NAMALWA (cell line): ENCODE data around the gene CLMP.
A peak's percentile ranks its signal among the peaks of the same experiment; 100 is the strongest.
"Not testable (repeated sequence)": the region's sequence is repeated elsewhere in the genome, so short reads cannot be mapped to it uniquely, and the experiment has no call there.

Experiments
- DNase-seq: peaks from one replicate; pipeline ENCODE4 v3.0.0-alpha.2; 2015; ENCODE audit warnings: low spot score

CLMP gene

DNA sequence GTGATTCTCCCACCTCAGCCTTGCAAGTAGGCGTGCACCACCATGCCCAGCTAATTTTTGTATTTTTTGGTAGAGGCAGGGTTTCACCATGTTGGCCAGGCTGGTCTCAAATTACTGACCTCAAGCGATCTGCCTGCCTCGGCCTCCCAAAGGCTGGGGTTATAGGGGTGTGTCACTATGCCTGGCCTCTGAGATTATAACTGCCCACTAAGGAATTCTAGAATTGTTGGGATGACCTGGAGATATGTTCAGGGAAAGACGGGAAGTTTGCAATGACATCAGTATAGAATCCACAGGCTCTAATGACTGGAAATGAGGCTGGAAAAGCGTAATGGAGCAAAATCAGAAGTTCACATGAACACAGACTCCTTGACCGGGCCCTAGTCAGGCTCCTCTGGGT lies 62.2 kb downstream of the CLMP start:
- DNase-seq: no peak

DNA sequence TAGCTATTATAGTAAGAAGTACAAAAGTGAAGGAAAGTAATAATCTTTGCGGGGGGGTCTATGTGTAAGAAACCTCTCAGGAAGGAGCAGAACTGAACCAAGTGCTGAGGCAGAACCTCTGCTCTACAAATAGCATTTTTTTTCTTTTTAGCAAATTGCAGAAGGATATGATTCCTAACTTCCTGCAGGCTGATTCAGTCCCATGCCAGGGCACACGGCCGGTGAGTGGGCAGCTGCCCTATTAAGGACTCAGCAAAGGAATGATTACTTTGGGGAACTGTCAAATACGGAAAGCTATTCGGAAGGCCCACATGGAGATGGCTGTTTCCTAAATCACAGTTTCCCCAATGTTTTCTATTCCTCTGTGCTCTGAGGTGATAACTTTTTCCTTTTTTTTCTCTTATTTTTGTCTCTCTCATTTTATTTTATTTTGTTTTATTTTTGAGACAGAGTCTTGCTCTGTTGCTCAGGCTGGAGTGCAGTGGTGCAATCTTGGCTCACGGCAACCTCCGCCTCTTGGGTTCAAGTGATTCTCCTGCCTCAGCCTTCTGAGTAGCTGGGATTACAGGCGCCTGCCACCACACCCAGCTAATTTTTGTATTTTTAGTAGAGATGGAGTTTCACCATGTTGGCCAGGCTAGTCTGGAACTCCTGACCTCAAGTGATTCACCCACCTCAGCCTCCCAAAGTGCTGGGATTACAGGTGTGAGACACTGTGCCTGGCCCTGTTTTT lies 62.8 kb downstream of the CLMP start:
- not testable (repeated sequence) for DNase-seq

DNA sequence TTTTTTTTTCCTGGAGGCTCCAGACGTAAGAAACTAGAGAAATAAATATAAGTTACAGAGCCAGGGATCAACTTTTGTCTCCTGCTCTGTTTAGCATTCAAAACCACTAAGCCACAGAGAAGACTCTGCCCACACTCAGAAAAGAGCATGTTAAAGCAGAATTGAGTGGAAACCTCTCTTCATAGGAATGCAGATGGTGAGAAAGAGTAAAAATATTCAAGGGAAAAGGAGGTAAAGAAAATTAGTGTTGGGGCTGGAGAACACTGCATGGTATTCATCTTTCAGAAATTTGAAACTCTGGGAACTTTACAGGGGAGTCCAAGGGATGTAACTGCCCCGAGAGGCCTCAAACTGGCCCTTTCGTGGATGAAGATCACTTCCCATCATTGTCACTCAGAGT lies 65.1 kb downstream of the CLMP start:
- no peak for DNase-seq

DNA sequence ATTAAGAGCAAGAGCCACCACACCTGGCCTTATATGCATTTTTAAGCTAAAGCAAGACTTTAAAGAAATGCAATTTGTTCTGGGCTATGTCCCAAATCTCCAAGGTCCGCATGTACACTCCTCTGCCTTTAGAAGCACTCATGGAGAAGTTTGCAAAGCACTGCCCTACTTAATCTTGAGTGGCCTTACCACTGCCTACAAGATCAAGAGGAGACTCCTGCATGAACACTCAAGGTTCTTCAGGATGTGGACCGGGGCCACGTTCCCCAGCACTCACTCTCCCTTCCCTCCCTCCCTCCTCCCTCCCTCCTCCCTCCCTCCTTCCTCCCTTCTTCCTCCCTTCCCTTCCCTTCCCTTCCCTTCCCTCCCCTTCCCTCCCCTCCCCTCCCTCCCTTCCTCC lies 69.9 kb downstream of the CLMP start:
- no peak for DNase-seq

DNA sequence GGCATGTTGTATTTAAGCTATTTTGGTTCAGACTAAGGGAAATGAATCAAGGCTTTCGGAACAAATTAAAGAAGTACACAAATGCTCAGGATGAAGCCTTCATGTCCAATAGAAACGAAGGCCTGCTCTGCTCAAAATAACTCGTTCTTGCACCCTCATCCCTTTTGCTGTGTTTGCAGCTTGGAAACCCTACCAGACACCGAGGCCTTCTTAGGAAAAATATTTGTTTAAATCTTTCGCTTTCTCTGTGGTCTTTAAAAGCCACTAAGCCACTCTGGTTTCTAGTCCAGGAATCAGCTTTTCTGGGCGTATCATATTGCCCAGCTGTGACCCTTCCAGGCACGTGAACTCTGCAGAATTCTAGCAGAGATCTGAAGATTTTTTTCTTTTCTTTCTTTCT lies 72.2 kb downstream of the CLMP start:
- DNase-seq: no peak

DNA sequence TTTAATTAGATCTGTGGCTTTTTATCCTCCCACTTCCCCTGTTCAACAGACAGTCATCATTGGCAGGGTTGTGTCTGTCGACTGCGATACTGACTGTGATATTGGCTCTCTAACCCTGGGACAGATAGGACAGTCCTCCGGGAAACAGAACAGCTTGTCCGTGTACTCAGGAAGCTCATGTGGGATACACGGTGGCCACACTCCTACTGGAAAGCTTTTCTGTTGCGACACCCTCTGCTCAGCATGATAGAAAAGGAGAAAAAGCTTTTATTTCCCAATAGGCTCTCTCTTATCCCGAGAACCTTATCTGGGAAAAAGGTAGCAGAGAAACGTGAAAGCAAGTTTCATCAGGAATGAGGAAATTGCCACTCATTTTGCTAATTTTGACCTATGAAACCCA lies 72.7 kb downstream of the CLMP start:
- no peak for DNase-seq

DNA sequence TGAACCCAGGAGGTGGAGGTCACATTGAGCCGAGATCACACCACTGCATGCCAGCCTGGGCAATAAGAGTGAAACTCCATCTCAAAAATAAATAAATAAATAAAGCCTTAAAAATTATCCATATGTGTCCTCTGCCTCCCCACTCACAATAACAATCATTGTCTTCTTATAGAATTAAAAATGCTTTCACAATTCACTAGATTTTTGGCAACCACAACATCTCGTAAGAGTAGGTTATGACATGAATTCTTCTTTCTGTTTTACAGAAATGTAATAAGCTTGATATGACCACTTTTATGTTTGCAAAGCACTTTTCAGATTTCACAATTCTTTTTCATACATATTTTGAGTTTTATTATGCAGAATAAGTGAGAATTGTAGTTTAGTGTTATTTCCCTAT lies 78.6 kb downstream of the CLMP start:
- no peak for DNase-seq

DNA sequence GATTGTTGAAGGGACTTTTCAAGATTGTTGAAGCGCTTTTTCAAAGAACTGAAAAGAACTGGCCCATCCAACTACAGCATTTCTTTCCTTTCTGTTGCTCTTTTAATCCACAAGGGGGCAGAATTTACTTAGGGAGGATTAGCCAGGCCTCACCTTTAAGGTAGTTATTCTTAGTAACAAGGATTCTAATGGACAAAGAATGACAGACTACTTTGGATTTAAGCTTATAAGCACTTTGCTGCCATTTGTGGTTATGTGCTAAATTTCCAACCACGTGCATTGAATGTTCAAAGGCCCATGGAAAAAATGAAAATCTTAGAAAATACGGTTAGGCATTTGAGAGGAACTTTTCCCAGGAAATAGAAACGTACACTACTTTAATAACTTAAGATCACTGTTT lies 83.6 kb downstream of the CLMP start:
- DNase-seq: peak; percentile 50

DNA sequence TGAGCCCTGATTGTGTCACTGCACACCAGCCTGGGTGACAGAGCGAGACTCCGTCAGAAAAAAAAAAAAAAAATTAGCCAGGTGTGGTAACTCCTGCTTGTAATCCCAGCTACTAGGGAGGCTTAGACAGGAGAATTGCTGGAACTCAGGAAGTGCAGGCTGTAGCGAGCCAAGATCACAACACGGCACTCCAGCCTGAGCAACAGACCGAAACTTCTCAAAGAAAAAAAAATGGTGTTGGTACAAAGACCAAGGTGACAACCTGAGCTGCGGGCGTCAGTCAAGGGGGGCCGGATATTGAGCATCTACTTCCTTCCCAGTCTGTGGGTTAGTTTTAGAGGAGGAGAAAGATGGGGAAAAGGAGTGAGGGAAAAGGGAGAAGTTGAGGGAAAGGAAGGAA lies 84.7 kb downstream of the CLMP start:
- no peak for DNase-seq

DNA sequence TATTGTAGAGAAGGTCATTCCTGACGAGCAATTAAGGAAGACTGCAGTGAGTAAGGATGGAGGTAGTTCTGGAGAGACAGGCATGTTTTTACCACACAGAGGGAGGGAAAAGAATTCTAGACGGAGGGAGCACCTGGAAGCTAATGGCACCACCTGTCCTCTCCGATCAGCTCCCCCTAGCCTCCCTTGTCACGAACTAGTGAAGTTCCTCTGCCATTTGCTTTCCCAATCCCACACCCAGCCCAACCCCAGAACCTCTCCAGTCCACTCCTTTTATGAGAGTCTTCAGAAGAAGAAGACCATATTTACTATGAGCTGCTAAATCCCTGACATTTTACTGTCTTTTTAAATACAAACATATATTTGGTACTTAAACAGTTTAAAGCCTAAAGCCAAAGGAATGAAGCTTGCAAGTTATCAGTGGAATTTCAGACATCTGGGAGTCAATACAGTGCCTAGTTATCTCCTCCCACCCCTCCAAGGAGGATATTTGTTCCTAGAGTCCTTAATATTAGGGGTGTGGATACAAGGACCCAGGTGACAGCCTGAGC lies 87.0 kb downstream of the CLMP start:
- no peak for DNase-seq

DNA sequence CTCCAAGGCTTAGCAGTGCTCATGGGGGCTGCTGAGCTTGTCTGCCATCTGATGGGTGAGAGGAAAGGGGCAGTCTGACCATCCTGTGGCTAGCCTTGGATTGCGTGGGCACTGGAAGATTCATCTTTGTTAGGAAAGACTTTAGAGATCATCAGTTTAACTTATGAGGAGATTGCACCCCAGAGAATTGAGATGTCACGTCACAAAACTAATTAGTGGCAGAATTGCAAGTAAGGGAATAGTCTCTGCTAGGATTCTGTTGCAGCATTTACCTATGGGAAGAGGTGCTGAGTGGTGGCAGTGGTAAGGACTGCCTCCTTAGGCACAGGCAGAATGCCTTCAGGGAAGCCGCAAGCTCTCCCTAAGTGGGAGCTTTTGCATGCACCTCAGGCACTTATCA lies 90.4 kb downstream of the CLMP start:
- no peak for DNase-seq

DNA sequence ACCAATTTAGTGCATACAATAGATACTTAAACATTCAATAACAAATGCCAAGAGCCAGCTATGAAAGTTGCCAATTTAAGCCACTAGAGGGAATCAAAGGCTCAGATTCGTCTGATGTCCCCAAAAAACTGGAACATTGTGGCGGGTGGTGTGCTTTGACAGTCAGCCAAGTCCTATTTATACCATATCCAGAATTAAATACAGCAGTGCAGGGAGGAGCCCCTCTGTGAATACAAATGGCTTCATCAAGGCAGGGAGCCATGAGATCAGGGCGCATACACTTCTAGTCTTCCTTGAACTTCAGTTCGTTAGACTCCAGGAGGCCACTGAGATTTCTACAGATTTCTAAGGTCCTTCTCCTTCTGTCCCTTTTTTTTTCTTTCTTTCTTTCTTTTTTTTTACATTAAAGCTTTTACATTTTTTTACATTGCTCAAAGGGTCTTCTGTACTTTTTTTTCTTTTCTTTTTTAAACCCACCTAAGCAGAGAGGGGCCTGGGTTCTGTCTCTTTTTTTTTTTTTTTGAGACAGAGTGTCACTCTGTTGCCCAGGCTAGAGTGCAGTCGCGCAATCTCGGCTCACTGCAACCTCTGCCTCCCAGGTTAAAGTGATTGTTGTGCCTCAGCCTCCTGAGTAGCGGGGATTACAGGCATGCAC lies 91.6 kb downstream of the CLMP start:
- peak; percentile 65 for DNase-seq

DNA sequence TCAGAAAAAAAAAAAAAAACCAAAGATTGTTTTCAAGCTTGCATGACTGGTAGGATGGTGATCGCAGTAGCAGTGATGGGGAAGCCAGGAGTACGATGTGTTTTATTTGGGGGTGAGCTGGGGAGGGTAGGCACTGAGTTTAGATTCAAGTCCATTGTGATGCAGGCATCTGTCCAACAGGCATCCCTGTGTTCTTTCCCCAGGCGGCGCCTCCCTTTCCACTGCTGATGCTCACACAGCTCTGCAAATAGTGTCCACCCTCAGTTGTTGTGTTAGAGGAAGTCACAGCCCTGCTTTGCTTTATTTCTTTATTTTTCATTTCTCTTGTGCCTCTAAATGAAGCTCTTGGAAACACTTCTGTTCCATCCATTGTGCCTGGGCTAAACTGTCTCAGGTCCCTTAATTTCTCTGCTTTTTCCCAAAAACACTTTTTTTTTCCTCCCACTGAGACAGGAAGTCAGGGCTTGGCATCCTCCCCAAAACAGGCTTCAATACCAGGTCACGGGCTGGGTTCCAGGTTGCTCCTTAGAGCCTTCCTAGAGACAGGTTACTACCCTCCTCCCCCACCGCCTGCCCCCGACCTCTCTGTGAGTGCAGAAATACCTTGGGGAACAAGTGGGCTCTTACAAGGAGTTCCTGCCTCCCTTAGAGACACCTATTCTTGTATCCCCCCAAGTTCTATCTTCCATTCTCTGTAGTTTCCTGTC lies 94.5 kb downstream of the CLMP start:
- DNase-seq: no peak

DNA sequence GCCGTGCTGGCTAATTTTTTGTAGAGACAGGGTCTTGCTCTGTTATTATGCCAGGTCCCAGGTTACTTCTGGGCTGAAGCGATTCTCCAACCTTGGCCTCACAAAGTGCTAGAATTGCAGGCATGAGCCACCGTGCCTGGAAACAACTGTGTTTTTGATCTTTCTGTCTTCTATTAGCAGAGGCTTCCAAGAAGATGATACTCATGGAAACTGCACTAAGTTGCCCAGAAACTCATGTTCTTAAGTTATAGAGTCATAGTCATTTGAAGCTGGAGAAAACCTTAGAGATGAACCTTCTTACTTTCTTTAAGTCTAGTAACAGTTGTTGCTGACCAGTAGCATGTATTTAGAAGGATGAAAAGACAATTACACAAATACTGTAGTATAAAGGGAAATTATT lies 96.1 kb downstream of the CLMP start:
- no peak for DNase-seq

DNA sequence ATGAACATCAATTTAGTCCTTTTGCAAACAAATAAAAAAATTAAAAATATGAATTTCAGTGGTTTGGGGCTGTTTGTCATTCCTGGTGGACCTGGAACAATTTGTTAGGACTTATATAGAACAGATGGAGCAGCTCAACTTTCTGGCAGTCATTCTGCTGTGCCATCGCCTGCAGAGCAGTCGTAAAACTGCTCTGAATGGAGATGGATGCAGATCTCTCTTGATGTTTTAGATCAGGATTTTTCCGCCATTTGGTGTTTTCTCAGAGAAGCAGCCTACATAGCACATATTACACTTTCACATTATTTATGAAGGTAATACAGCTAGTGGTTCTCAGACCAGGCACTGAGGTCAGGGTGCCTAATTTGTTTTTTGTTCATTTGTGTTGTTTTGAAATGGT lies 101.3 kb downstream of the CLMP start:
- no peak for DNase-seq

DNA sequence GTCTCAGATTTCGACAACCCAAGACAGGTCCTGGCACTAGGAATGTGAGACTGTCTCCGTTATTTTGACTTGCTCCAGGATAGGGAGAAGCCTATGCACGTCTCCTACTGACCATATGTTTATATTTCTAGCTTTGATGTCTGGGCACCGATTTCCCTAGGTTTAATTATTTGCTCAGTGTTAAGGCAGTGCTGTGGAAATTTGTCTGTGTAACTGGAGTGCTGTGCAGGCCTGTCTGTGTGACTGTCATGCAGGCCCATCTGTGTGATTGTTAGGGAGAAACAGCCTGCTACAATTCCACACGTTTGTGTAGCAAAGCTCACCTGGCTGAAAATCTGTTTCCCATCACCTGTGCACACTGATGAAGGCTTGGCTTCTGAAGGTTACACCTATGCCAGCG lies 103.5 kb downstream of the CLMP start:
- no peak for DNase-seq

DNA sequence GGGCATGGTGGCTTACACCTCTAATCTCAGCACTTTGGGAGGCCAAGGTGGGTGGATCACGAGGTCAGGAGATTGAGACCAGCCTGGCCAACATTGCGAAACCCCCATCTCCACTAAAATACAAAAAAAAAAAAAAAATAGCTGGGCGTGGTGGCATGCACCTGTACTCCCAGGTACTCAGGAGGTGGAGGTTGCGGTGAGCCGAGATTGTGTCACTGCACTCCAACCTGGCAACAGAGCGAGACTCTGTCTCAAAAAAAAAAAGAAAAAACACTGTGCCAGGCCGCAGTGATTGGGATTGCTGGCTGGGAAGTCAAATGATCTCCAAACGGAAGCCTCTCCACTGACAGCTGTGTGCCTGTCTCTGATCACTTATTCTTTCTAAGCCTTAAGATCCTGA lies 104.9 kb downstream of the CLMP start:
- DNase-seq: not testable (repeated sequence)

DNA sequence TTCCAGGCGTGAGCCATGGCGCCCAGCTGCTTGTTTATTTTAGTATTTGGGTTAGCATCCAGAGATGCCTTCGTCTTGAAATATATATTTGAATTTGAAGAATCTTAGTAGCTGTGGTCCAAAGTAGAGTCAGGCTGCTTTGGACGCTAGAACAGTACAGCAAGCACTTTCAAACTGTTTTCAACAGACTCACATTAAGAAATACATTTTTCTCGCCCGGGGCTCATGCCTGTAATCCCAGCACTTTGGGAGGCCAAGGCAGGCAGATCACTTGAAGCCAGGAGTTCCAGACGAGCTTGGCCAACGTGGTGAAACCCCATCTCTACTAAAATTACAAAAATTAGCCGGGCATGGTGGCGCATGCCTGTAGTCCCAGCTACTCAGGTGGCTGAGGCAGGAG lies 106.2 kb downstream of the CLMP start:
- DNase-seq: not testable (repeated sequence)

DNA sequence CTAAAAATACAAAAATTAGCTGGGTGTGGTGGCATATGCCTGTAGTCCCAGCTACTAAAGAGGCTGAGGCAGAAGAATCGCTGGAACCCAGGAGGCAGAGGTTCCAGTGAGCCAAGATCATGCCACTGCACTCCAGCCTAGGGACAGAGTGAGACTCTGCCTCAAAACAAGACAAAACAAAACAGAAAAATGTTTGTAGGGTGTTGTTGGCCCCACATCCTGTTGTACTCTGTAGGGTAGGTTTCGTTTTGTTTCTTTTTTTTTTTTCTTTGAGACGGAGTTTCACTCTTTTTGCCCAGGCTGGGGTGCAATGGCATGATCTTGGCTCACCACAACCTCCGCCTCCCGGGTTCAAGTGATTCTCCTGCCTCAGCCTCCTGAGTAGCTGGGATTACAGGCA lies 107.4 kb downstream of the CLMP start:
- not testable (repeated sequence) for DNase-seq

DNA sequence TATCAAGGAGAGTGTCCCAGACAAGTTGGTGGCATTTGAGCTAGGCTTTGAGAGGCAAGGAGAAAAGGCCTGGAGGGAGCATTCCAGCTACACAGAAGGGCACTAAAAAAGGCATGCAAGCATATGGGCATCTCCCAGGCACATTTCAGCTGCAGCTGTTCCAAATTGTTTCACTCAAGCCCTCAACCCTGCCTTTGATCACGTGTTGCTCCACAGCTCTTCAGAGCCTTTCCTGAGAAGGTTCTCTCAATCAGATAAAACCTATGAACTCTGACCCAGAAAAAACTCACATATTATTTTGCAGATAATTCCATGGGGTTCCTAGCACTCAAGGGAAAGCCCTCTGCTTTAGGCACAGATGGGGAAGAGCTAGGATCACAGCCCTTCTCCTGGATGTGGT lies 108.7 kb downstream of the CLMP start:
- no peak for DNase-seq

DNA sequence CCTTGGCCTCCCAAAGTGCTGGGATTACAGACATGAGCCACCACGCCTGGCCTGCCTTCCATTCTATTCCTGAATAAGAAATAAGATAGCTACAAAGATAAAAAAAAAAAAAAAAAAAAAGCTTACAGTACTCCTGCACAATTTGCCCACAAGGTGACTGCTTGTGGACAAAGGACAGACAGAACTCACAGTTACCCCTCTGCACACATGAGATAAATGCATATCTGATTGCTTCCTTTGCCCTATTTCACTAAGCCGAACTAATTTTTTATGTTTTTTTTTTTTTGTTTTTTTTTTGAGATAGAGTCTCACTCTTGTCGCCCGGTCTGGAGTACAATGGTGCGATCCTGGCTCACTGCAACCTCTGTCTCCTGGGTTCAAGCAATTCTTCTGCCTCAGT lies 109.6 kb downstream of the CLMP start:
- no peak for DNase-seq

DNA sequence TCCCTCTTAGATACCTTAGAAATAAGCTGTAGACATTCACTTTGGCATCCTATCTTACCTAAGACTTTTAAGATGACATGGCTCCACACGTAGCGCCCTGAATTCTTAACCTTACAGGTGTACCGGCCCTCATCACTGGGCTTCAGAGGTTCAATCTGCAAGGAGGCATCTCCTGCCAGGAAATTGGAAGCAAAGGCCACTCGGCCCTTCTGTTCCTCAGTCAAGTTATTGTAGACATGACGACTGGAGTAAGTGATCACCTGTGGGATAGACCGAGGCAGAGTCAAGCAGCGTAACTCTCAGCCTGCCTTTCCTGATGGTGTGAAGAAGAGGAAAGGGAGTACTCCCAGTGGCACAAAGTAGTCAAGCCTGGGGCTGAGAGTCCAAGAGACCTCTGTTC lies 110.6 kb downstream of the CLMP start:
- no peak for DNase-seq

DNA sequence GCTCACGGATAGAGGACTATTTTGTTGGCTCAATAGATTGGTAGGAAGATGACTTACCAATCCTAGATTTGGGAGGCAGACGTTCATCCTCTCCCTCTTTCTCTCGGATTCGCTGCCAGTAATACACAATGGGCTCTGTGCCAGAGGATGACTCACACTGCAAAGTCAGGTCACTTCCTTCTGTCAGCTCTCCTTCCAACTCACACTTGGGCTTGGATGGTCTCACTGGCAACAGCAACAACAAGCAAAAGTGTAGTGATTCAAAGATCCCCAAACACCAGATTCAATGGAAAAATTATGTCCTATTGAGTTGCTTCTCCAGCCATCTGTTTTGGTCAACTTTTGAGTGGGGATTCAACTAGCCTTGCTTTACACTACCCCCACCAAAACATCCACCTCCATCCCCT lies 111.4 kb downstream of the CLMP start:
- no peak for DNase-seq
